GM06990 (cell line): ENCODE results near the gene ACTL7A.
"Not testable (repeated sequence)": the region's sequence is repeated elsewhere in the genome, so short reads cannot be mapped to it uniquely, and the experiment has no call there.

Source experiments
- DNase-seq: peaks from one replicate; pipeline ENCODE4 v3.0.0-alpha.2; 2011; ENCODE audit not compliant: insufficient read length; ENCODE audit errors: extremely low read depth
- H3K27me3 ChIP-seq: replicated peaks from 2 replicates; pipeline ENCODE4 v1.6.0; 2011; ENCODE audit warnings: low read length; ENCODE audit not compliant: control insufficient read depth, insufficient read depth
- H3K36me3 ChIP-seq: 2 replicates; pipeline ENCODE4 v1.5.1; 2011; ENCODE audit warnings: low read length; ENCODE audit not compliant: control insufficient read depth, insufficient read depth
- H3K4me3 ChIP-seq: replicated peaks from 2 replicates; pipeline ENCODE4 v1.5.1; 2011; ENCODE audit warnings: low read depth, mild to moderate bottlenecking, control low read depth, low read length
- CTCF ChIP-seq: IDR thresholded peaks from 2 replicates; pipeline ENCODE4 v1.5.1; 2011; ENCODE audit warnings: low read length, control low read depth, mild to moderate bottlenecking, inconsistent platforms; ENCODE audit not compliant: insufficient read depth, poor library complexity, severe bottlenecking

The ACTL7A gene

GRCh38 chr9:108883085-108883484 lies 21.0 kb downstream of the ACTL7A start:
- peaks cover 7% of the 10 kb centered on the region for H3K36me3 ChIP-seq
- no peaks in the 10 kb centered on the region for H3K27me3 ChIP-seq
- TF ChIP-seq CTCF: no peak

GRCh38 chr9:108884701-108885100 lies 22.6 kb downstream of the ACTL7A start:
- Histone ChIP-seq H3K4me3 (no peak overlapping the region), H3K27me3 (no peaks in the 10 kb centered on the region), H3K36me3 (peaks cover under 1% of the 10 kb centered on the region)
- no peak for DNase-seq
- TF ChIP-seq CTCF: no peak

More at GRCh38 chr9:108883085-108883484, 21.0 kb downstream of the ACTL7A start:
- no peak overlapping the region for H3K4me3 ChIP-seq
- DNase-seq: no peak

GRCh38 chr9:108885643-108886348 lies 23.7 kb downstream of the ACTL7A start:
- Histone ChIP-seq H3K27me3 (no peaks in the 10 kb centered on the region), H3K4me3 (no peak overlapping the region), H3K36me3 (peaks cover 2% of the 10 kb centered on the region)
- peak; percentile 46 for DNase-seq
- TF ChIP-seq CTCF: no peak

- DNase-seq, H3K4me3 ChIP-seq, H3K36me3 ChIP-seq, H3K27me3 ChIP-seq: not testable (repeated sequence)
Observed at GRCh38 chr9:108886594-108887271, 24.7 kb downstream of the ACTL7A start.

GRCh38 chr9:108889649-108890067 lies 27.6 kb downstream of the ACTL7A start:
- no peak for DNase-seq
- Histone ChIP-seq H3K4me3 (no peak overlapping the region), H3K36me3 (peaks cover 10% of the 10 kb centered on the region), H3K27me3 (no peaks in the 10 kb centered on the region)
- peak; percentile 11 for TF ChIP-seq CTCF

GRCh38 chr9:108894225-108894997 lies 32.3 kb downstream of the ACTL7A start:
- Histone ChIP-seq H3K27me3 (no peaks in the 10 kb centered on the region), H3K36me3 (peaks cover 16% of the 10 kb centered on the region), H3K4me3 (no peak overlapping the region)
- no peak for TF ChIP-seq CTCF
- DNase-seq: no peak
